ENCODE results near the gene FAM151A. TPM values are rescaled to one million over a fixed set of nuclear protein-coding genes. Genes with fewer than 3 reads are reported as not detected.

Gene FAM151A
- polyA plus RNA-seq, 1 donor (not counting 4 experiments of a cell fraction or from before 2014, with no cell fraction given), result 0.07 TPM

- H2AFZ ChIP-seq (ENCODE audit: control insufficient read depth, low read length), result no peak overlapping the region
Observed at GRCh38 chr1:54601730-54602129, 21.6 kb downstream of the FAM151A start.

GRCh38 chr1:54600947-54601721 is 22.2 kb downstream of the FAM151A start:
- FAIRE-seq (no peak), DNase-seq (ENCODE audit: low read depth, low spot score) (no peak)
- no peaks in the 10 kb centered on the region for H3K9me1 ChIP-seq (ENCODE audit: control insufficient read depth, extremely low read depth, insufficient read depth, low read length)
- no peaks in the 10 kb centered on the region for H3K9me3 ChIP-seq (ENCODE audit: control insufficient read depth, low read depth, low read length)
- H3K9ac ChIP-seq (ENCODE audit: control insufficient read depth, extremely low read depth, insufficient read depth, low read length), result no peak overlapping the region
- H4K20me1 ChIP-seq (ENCODE audit: control insufficient read depth, extremely low read depth, insufficient read depth, low read length), result no peaks in the 10 kb centered on the region
- H3K4me3 ChIP-seq (ENCODE audit: control insufficient read depth in 2 of 3, extremely low read depth in 1 of 3, insufficient read depth in 2 of 3, low read depth in 1 of 3, low read length in 3 of 3), result no peak overlapping the region
- dilution Hi-C loops (cut with MboI; ENCODE audit: extremely low pct_ligation_motif_present, low sequenced_read_pairs), result no loop called here
- no peak overlapping the region for H3K27ac ChIP-seq (ENCODE audit: control insufficient read depth, insufficient read depth, low read length)
- H3K27me3 ChIP-seq (ENCODE audit: control insufficient read depth, extremely low read depth, insufficient read depth, low read length), result no peaks in the 10 kb centered on the region
- H3K79me2 ChIP-seq (ENCODE audit: control insufficient read depth, insufficient read depth, low read length), result no peaks in the 10 kb centered on the region
- peaks cover 13% of the 10 kb centered on the region for H3K4me1 ChIP-seq (ENCODE audit: control insufficient read depth, extremely low read depth, insufficient read depth, low read length)
- no peak overlapping the region for H3K4me2 ChIP-seq (ENCODE audit: control insufficient read depth, extremely low read depth, insufficient read depth, low read depth, low read length)
- H2AFZ ChIP-seq (ENCODE audit: control insufficient read depth, low read length), result no peak overlapping the region
- TF ChIP-seq EZH2 (IDR thresholded peaks at IDR 0.05; ENCODE audit: low read length) (no peak), CTCF (optimal IDR thresholded peaks at IDR 0.05 in 1 of 3, IDR thresholded peaks at IDR 0.05 in 1 of 3, conservative IDR thresholded peaks at IDR 0.05 in 1 of 3; ENCODE audit: extremely low read depth in 1 of 3, insufficient read depth in 2 of 3, low read length in 3 of 3) (no peak)
- no peaks in the 10 kb centered on the region for H3K36me3 ChIP-seq (ENCODE audit: control insufficient read depth in 2 of 2, extremely low read depth in 1 of 2, insufficient read depth in 2 of 2, low read length in 2 of 2)

More at GRCh38 chr1:54601730-54602129, 21.6 kb downstream of the FAM151A start:
- H3K9me3 ChIP-seq (ENCODE audit: control insufficient read depth, low read depth, low read length), result no peaks in the 10 kb centered on the region
- H3K4me3 ChIP-seq (ENCODE audit: control insufficient read depth in 2 of 3, extremely low read depth in 1 of 3, insufficient read depth in 2 of 3, low read depth in 1 of 3, low read length in 3 of 3), result no peak overlapping the region
- TF ChIP-seq CTCF (optimal IDR thresholded peaks at IDR 0.05 in 1 of 3, IDR thresholded peaks at IDR 0.05 in 1 of 3, conservative IDR thresholded peaks at IDR 0.05 in 1 of 3; ENCODE audit: extremely low read depth in 1 of 3, insufficient read depth in 2 of 3, low read length in 3 of 3) (no peak), EZH2 (IDR thresholded peaks at IDR 0.05; ENCODE audit: low read length) (no peak)
- H3K36me3 ChIP-seq (ENCODE audit: control insufficient read depth in 2 of 2, extremely low read depth in 1 of 2, insufficient read depth in 2 of 2, low read length in 2 of 2), result no peaks in the 10 kb centered on the region
- dilution Hi-C loops (cut with MboI; ENCODE audit: extremely low pct_ligation_motif_present, low sequenced_read_pairs), result no loop called here
- no peak overlapping the region for H3K9ac ChIP-seq (ENCODE audit: control insufficient read depth, extremely low read depth, insufficient read depth, low read length)
- H3K4me2 ChIP-seq (ENCODE audit: control insufficient read depth, extremely low read depth, insufficient read depth, low read depth, low read length), result no peak overlapping the region
- FAIRE-seq (no peak), DNase-seq (ENCODE audit: low read depth, low spot score) (no peak)
- no peak overlapping the region for H3K27ac ChIP-seq (ENCODE audit: control insufficient read depth, insufficient read depth, low read length)
- H3K79me2 ChIP-seq (ENCODE audit: control insufficient read depth, insufficient read depth, low read length), result no peaks in the 10 kb centered on the region
- H4K20me1 ChIP-seq (ENCODE audit: control insufficient read depth, extremely low read depth, insufficient read depth, low read length), result no peaks in the 10 kb centered on the region
- H3K4me1 ChIP-seq (ENCODE audit: control insufficient read depth, extremely low read depth, insufficient read depth, low read length), result peaks cover 13% of the 10 kb centered on the region
- H3K9me1 ChIP-seq (ENCODE audit: control insufficient read depth, extremely low read depth, insufficient read depth, low read length), result no peaks in the 10 kb centered on the region
- no peaks in the 10 kb centered on the region for H3K27me3 ChIP-seq (ENCODE audit: control insufficient read depth, extremely low read depth, insufficient read depth, low read length)

All from keratinocyte (primary cell).